ENCODE data around the gene TMEM273. TPM values are rescaled to one million over a fixed set of nuclear protein-coding genes. Genes with fewer than 3 reads are reported as not detected.

Gene TMEM273
- total RNA-seq, 4 donors from 2014 or later = 2.7 to 16.2 (median 10.2) TPM

DNA sequence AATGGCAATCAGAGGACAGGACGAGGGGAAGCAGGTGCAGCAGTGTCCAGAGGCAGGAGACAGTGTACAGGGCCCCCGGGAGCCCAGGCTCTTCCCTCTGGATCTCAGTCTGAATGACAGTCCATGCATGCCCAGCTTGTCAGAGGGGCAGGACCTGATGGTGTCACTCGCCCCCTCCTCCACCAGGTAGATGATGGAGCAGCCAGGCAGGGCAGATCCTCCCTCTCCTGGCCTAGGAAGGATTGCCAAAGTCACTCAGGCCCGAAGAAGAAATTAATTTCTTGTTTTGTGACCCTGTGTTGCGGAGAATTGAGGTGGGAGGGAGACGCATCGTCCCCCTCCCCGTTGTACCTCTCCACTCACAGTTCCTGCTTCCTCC is 76.9 kb downstream of the TMEM273 start:
- TF ChIP-seq POLR2A (IDR thresholded peaks at IDR 0.05) = no peak
- H3K27ac ChIP-seq = no peak overlapping the region
- H3K36me3 ChIP-seq = no peaks in the 10 kb centered on the region
- no peaks in the 10 kb centered on the region for H3K9me3 ChIP-seq
- no peaks in the 10 kb centered on the region for H3K27me3 ChIP-seq
- no peak for DNase-seq
- H3K4me1 ChIP-seq = peaks cover 0 to 20% (median 0%) of the 10 kb centered on the region in 4 donors
- no peak overlapping the region for H3K4me3 ChIP-seq

DNA sequence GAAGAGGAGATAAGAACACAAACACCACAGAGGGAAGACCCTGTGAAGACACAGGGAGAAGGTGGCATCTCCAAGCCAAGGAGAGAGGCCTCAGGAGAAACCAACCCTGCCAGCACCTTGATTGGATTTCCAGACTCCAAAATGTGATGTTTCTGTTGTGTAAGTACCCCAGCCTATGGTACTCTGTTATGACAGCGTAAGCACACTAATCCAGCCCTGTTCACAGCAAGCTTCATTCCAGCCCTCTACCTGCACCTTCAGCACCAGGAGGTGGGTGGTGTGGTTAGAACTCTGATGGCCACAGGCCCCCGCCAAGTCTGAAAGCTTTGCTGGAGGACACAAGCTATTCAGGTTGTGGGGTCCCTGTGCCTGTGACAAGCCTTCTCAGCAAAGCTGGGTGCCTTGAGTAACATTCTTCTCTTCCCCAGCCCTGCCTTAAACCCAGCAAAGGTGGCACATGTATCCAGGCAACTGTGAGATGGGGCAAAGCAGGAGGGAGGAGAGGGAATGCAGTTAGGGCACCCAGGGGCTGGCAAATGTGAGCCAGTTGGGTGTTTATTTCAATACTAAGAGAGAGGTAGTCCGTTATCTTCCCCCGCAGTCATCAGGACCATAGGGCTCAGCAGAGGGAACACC is 77.4 kb downstream of the TMEM273 start:
- Histone ChIP-seq H3K36me3 (no peaks in the 10 kb centered on the region), H3K27me3 (no peaks in the 10 kb centered on the region), H3K4me3 (no peak overlapping the region), H3K9me3 (no peaks in the 10 kb centered on the region), H3K4me1 (peaks cover 0 to 23% (median 0%) of the 10 kb centered on the region in 4 donors), H3K27ac (peak overlapping the region in 2 of 4 donors; percentile 33 to 48)
- DNase-seq = no peak
- TF ChIP-seq POLR2A (IDR thresholded peaks at IDR 0.05) = no peak
- TF ChIP-seq, protein P1, sequence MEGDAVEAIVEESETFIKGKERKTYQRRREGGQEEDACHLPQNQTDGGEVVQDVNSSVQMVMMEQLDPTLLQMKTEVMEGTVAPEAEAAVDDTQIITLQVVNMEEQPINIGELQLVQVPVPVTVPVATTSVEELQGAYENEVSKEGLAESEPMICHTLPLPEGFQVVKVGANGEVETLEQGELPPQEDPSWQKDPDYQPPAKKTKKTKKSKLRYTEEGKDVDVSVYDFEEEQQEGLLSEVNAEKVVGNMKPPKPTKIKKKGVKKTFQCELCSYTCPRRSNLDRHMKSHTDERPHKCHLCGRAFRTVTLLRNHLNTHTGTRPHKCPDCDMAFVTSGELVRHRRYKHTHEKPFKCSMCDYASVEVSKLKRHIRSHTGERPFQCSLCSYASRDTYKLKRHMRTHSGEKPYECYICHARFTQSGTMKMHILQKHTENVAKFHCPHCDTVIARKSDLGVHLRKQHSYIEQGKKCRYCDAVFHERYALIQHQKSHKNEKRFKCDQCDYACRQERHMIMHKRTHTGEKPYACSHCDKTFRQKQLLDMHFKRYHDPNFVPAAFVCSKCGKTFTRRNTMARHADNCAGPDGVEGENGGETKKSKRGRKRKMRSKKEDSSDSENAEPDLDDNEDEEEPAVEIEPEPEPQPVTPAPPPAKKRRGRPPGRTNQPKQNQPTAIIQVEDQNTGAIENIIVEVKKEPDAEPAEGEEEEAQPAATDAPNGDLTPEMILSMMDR (IDR thresholded peaks at IDR 0.05) = no peak

DNA sequence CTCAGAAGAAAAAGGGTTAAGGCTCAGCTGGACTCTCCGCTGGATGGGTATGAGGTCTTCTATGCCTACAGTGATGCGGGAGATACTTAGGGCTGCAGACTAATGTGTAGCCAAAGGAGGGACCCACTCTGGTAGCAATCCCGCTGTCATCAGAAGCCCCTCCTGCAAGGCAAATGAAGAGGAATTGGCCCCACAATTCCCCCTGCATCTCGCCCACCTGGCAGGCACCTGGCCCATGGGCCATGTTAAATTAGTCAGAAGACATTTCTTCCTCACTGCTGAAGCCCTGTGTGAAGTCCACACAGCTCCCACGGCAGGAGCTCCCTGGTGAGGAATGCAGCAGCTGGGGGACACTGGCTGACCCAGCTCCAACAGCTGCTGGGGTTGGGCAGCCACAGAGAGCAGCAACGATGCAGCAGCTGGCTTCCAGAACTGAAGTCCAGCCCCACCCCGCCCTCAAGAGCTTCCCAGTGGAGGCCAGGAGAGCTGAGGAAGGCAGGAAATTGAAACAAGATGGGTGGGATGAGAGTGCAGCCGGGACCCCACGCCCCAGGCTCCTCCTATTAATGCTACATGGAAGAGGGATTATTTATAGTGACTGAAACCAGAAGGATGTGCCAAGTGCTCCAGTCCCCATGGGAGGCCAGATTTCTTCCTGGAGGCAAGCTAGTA is 78.4 kb downstream of the TMEM273 start:
- no peaks in the 10 kb centered on the region for H3K27me3 ChIP-seq
- no peaks in the 10 kb centered on the region for H3K36me3 ChIP-seq
- H3K27ac ChIP-seq = peak overlapping the region in 2 of 4 donors; percentile 33 to 48
- TF ChIP-seq, protein P1 (IDR thresholded peaks at IDR 0.05) = no peak
- TF ChIP-seq POLR2A (IDR thresholded peaks at IDR 0.05) = no peak
- H3K4me1 ChIP-seq = peaks cover 0 to 23% (median 0%) of the 10 kb centered on the region in 4 donors
- peak in 2 of 3 donors; percentile 29 to 67 for DNase-seq
- no peaks in the 10 kb centered on the region for H3K9me3 ChIP-seq
- H3K4me3 ChIP-seq = no peak overlapping the region

DNA sequence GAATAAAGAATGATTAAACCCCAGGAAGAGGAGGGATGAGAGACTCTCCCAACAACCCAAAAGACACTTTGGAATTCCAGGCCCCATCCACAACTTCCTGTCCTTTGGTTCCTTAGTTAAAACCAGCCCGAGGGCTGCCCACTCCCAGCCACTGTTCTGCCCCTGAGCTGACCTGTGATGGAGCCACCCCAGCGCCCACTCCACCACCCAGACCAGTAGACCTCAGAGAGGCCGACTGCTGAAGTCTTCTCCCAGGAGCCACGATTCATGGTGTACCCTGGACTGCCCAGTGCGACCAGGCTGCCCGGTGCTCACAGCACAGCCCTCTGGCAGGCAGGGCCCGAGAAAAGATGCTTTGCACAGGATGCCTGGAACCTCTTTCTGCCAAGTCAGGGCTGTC is 79.5 kb downstream of the TMEM273 start:
- H3K27ac ChIP-seq = no peak overlapping the region
- no peak for DNase-seq

DNA sequence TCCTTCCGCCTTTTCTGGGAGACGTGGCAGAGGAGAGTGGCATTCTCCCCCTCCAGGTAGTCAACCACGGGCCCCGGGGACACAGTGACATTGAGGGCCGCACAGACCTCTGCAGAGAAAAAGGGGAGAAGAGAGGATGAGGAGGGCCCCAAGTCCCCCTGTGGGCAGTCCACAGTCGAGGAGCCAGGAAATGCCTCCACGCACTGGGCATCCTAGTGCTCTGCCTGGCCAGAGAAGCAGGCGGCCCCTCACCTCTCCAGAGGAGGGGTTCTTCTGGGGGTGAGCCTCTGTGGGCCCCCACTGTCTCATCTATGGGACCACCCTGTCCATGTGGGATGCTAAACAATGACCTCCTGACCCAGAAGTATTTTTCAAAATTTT is 80.3 kb downstream of the TMEM273 start:
- H3K4me3 ChIP-seq = no peak overlapping the region
- H3K9me3 ChIP-seq = no peaks in the 10 kb centered on the region
- DNase-seq = no peak
- peaks cover 0 to 23% (median 0%) of the 10 kb centered on the region in 4 donors for H3K4me1 ChIP-seq
- H3K36me3 ChIP-seq = no peaks in the 10 kb centered on the region
- TF ChIP-seq POLR2A (IDR thresholded peaks at IDR 0.05) = no peak
- TF ChIP-seq, protein P1 (IDR thresholded peaks at IDR 0.05) = no peak
- H3K27me3 ChIP-seq = no peaks in the 10 kb centered on the region
- no peak overlapping the region for H3K27ac ChIP-seq

More for the DNA sequence above, 79.5 kb downstream of the TMEM273 start:
- TF ChIP-seq POLR2A (IDR thresholded peaks at IDR 0.05) = no peak
- TF ChIP-seq, protein P1 (IDR thresholded peaks at IDR 0.05) = no peak
- Histone ChIP-seq H3K36me3 (no peaks in the 10 kb centered on the region), H3K4me3 (no peak overlapping the region), H3K27me3 (no peaks in the 10 kb centered on the region), H3K9me3 (no peaks in the 10 kb centered on the region), H3K4me1 (peaks cover 0 to 23% (median 0%) of the 10 kb centered on the region in 4 donors)

DNA sequence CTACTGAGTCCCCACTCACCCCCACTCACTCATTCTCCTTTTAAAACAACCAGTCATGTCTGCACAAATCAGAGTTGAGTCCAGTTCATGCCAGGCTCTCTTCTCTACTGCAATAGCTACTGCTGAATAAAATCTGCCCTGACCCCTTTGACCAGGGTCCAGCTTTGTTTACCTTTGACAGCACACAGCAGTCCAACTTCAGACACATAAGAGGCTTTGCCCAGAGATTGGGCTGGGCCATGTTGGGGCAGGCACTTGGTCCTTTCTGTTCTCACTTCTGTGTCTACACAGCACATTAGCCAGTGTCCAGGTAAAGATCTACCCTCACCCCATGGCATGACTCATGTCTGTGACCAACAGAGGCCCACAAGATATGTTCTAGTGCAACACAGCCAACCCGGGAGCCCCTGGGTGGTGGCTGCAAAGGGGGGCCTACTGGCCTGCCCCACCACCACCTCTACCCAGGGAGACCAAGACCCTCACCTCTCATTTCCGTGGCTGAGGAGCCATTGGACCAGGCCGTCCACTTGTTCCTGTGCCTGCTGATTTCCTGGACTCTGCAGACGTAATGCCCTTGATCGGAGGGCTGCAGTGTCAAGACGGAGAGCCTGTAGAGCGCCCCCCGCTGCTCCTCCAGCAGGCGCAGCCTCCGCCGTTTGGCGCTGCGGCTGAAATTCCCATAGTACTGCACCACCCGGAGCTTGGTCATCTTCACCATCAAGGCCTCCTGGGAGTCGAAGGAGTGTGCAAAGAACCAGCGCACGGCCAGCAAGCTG is 80.9 kb downstream of the TMEM273 start:
- H3K36me3 ChIP-seq = no peaks in the 10 kb centered on the region
- H3K27me3 ChIP-seq = no peaks in the 10 kb centered on the region
- peaks cover 0 to 23% (median 0%) of the 10 kb centered on the region in 4 donors for H3K4me1 ChIP-seq
- H3K27ac ChIP-seq = no peak overlapping the region
- H3K4me3 ChIP-seq = no peak overlapping the region
- TF ChIP-seq POLR2A (IDR thresholded peaks at IDR 0.05) = no peak
- TF ChIP-seq, protein P1 (IDR thresholded peaks at IDR 0.05) = no peak
- H3K9me3 ChIP-seq = no peaks in the 10 kb centered on the region
- no peak for DNase-seq
